OCI-LY7 (cell line): ENCODE results near the gene POU2F3.

Source experiments
- EZH2phosphoT487 ChIP-seq: fragments of 200-600 bp; sonication (generic); IDR thresholded peaks from 2 replicates; pipeline ENCODE4 v1.6.1; 2018; ENCODE audit warnings: low read depth, borderline replicate concordance, mild to moderate bottlenecking, mixed run types, antibody characterized with exemption, low read length, moderate library complexity, mixed read lengths
- TF ChIP-seq, protein P1 (sequence below): fragments of 200-600 bp; sonication (generic); conservative IDR thresholded peaks from 2 replicates; pipeline ENCODE4 v1.5.1; 2014; ENCODE audit warnings: mild to moderate bottlenecking, antibody characterized with exemption, low read length, moderate library complexity, mixed read lengths

- TF ChIP-seq, protein P1, sequence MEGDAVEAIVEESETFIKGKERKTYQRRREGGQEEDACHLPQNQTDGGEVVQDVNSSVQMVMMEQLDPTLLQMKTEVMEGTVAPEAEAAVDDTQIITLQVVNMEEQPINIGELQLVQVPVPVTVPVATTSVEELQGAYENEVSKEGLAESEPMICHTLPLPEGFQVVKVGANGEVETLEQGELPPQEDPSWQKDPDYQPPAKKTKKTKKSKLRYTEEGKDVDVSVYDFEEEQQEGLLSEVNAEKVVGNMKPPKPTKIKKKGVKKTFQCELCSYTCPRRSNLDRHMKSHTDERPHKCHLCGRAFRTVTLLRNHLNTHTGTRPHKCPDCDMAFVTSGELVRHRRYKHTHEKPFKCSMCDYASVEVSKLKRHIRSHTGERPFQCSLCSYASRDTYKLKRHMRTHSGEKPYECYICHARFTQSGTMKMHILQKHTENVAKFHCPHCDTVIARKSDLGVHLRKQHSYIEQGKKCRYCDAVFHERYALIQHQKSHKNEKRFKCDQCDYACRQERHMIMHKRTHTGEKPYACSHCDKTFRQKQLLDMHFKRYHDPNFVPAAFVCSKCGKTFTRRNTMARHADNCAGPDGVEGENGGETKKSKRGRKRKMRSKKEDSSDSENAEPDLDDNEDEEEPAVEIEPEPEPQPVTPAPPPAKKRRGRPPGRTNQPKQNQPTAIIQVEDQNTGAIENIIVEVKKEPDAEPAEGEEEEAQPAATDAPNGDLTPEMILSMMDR = no peak
- TF ChIP-seq EZH2phosphoT487 = no peak
These were observed 74.9 kb downstream of the POU2F3 start for GRCh38 chr11:120314861-120315260.
